H9 (cell line): ENCODE data around the gene NEK8. TPM values are rescaled to one million over a fixed set of nuclear protein-coding genes. Genes with fewer than 3 reads are reported as not detected.

Experiments used
- DNase-seq: peaks from one replicate; pipeline ENCODE4 v3.0.0-alpha.2; 2017
- H2AFZ ChIP-seq: one replicate; pipeline ENCODE4 v1.6.1; 2013; ENCODE audit warnings: mild to moderate bottlenecking, low read length, control low read depth, moderate library complexity
- H2AK5ac ChIP-seq: 2 replicates; pipeline ENCODE4 v1.6.1; 2013; ENCODE audit warnings: low read length, control low read depth, mixed read lengths; ENCODE audit not compliant: insufficient read length
- H2BK120ac ChIP-seq: one replicate; pipeline ENCODE4 v1.6.1; 2013; ENCODE audit warnings: low read depth, mild to moderate bottlenecking, low read length, control low read depth, inconsistent platforms; ENCODE audit not compliant: poor library complexity, severe bottlenecking
- H2BK12ac ChIP-seq: 2 replicates; pipeline ENCODE4 v1.6.1; 2013; ENCODE audit warnings: low read length, control low read depth, mixed read lengths, low read depth; ENCODE audit not compliant: insufficient read length
- H2BK15ac ChIP-seq: 2 replicates; pipeline ENCODE4 v1.6.1; 2013; ENCODE audit warnings: low read depth, low read length, control low read depth
- H2BK20ac ChIP-seq: one replicate; pipeline ENCODE4 v1.6.1; 2013; ENCODE audit warnings: low read depth, mild to moderate bottlenecking, low read length, control low read depth, inconsistent platforms; ENCODE audit not compliant: poor library complexity, severe bottlenecking
- H2BK5ac ChIP-seq: 2 replicates; pipeline ENCODE4 v1.6.1; 2013; ENCODE audit warnings: low read length, control low read depth, mixed read lengths; ENCODE audit not compliant: insufficient read length
- H3K14ac ChIP-seq: 2 replicates; pipeline ENCODE4 v1.6.1; 2013; ENCODE audit warnings: low read length, control low read depth; ENCODE audit not compliant: insufficient read depth
- H3K18ac ChIP-seq: 2 replicates; pipeline ENCODE4 v1.6.1; 2013; ENCODE audit warnings: low read depth, mild to moderate bottlenecking, mixed read lengths, low read length, control low read depth; ENCODE audit not compliant: insufficient read length
- H3K23ac ChIP-seq: 2 replicates; pipeline ENCODE4 v1.6.1; 2013; ENCODE audit warnings: low read length, control low read depth, mixed read lengths, low read depth; ENCODE audit not compliant: insufficient read length
- H3K23me2 ChIP-seq: 2 replicates; pipeline ENCODE4 v1.6.1; 2013; ENCODE audit warnings: low read depth, mild to moderate bottlenecking, mixed read lengths, low read length, control low read depth; ENCODE audit not compliant: insufficient read length, poor library complexity, severe bottlenecking
- H3K27ac ChIP-seq: 2 replicates; pipeline ENCODE4 v1.5.1; 2013; ENCODE audit warnings: low read length, control low read depth, mixed read lengths, low read depth; ENCODE audit not compliant: insufficient read length
- H3K27me3 ChIP-seq: 2 replicates; pipeline ENCODE4 v1.6.1; 2013; ENCODE audit warnings: low read length, control low read depth, inconsistent platforms; ENCODE audit not compliant: insufficient read depth
- H3K4ac ChIP-seq: 2 replicates; pipeline ENCODE4 v1.6.1; 2013; ENCODE audit warnings: low read depth, mild to moderate bottlenecking, control low read depth, inconsistent platforms, low read length, moderate library complexity
- H3K4me1 ChIP-seq: 2 replicates; pipeline ENCODE4 v1.6.1; 2013; ENCODE audit warnings: low read length, control low read depth, inconsistent platforms; ENCODE audit not compliant: insufficient read depth
- H3K4me2 ChIP-seq: 2 replicates; pipeline ENCODE4 v1.6.1; 2013; ENCODE audit warnings: low read length, control low read depth, mixed read lengths; ENCODE audit not compliant: insufficient read length, insufficient read depth
- H3K56ac ChIP-seq: 2 replicates; pipeline ENCODE4 v1.6.1; 2013; ENCODE audit warnings: low read depth, mild to moderate bottlenecking, mixed read lengths, low read length, control low read depth; ENCODE audit not compliant: insufficient read length
- H3K79me1 ChIP-seq: 2 replicates; pipeline ENCODE4 v1.6.1; 2013; ENCODE audit warnings: low read depth, mild to moderate bottlenecking, moderate library complexity, low read length, control low read depth, inconsistent platforms; ENCODE audit not compliant: insufficient read depth, poor library complexity, severe bottlenecking
- H3K79me2 ChIP-seq: 2 replicates; pipeline ENCODE4 v1.6.1; 2013; ENCODE audit warnings: low read length, control low read depth, inconsistent platforms; ENCODE audit not compliant: insufficient read depth
- H3K9ac ChIP-seq: 2 replicates; pipeline ENCODE4 v1.6.1; 2013; ENCODE audit warnings: low read length, control low read depth, mixed read lengths; ENCODE audit not compliant: insufficient read length; ENCODE audit errors: extremely low read depth
- H3K9me3 ChIP-seq: one replicate; pipeline ENCODE4 v1.6.1; 2013; ENCODE audit warnings: low read depth, low read length, inconsistent platforms; ENCODE audit not compliant: control insufficient read depth
- H3T11ph ChIP-seq: one replicate; pipeline ENCODE4 v1.6.1; 2013; ENCODE audit warnings: mild to moderate bottlenecking, low read length, control low read depth, inconsistent platforms
- H4K20me1 ChIP-seq: one replicate; pipeline ENCODE4 v1.6.1; 2013; ENCODE audit not compliant: control insufficient read depth, insufficient read length, insufficient read depth
- H4K5ac ChIP-seq: 2 replicates; pipeline ENCODE4 v1.6.1; 2013; ENCODE audit warnings: low read depth, mild to moderate bottlenecking, mixed read lengths, low read length, control low read depth; ENCODE audit not compliant: insufficient read length
- H4K8ac ChIP-seq: replicated peaks from 2 replicates; pipeline ENCODE4 v1.6.1; 2013; ENCODE audit warnings: low read length, control low read depth, mixed read lengths, low read depth; ENCODE audit not compliant: insufficient read length
- H4K91ac ChIP-seq: 2 replicates; pipeline ENCODE4 v1.6.1; 2013; ENCODE audit warnings: low read depth, mild to moderate bottlenecking, moderate library complexity, mixed read lengths, low read length, control low read depth; ENCODE audit not compliant: insufficient read length
- H3K27ac Mint-ChIP-seq, 3 experiments: 2 replicates in 2 of 3; 3 replicates in 1 of 3; pipeline ENCODE4 v1.8.0; 2020 to 2021; ENCODE audit warnings: mixed read lengths in 3 of 3, mild to moderate bottlenecking in 1 of 3, moderate library complexity in 1 of 3
- H3K27me3 Mint-ChIP-seq: 2 replicates; pipeline ENCODE4 v1.8.0; 2021; ENCODE audit warnings: low read depth, mild to moderate bottlenecking, moderate library complexity, mixed read lengths
- H3K36me3 Mint-ChIP-seq, 3 experiments: 2 replicates in 2 of 3; 3 replicates in 1 of 3; pipeline ENCODE4 v1.8.0; 2020 to 2021; ENCODE audit warnings: low read depth in 3 of 3, mixed read lengths in 3 of 3; ENCODE audit not compliant: insufficient read depth in 1 of 3
- H3K4me1 Mint-ChIP-seq, 2 experiments: 2 replicates each; pipeline ENCODE4 v1.8.0; 2020; ENCODE audit warnings: mixed read lengths in 2 of 2
- H3K4me3 Mint-ChIP-seq, 2 experiments: 2 replicates in 1 of 2; 3 replicates in 1 of 2; pipeline ENCODE4 v1.8.0; 2020 to 2021; ENCODE audit warnings: mild to moderate bottlenecking in 2 of 2, mixed read lengths in 2 of 2, moderate library complexity in 1 of 2
- H3K9me3 Mint-ChIP-seq, 2 experiments: 2 replicates in 1 of 2; 3 replicates in 1 of 2; pipeline ENCODE4 v1.8.0; 2020; ENCODE audit warnings: mild to moderate bottlenecking in 2 of 2, mixed read lengths in 2 of 2, moderate library complexity in 1 of 2
- CTCF ChIP-seq: fragments of 200-600 bp; sonication (generic); conservative IDR thresholded peaks from 3 replicates; pipeline ENCODE4 v1.8.0; 2021; ENCODE audit warnings: antibody characterized with exemption, mild to moderate bottlenecking
- WGBS: extraction: QIAGEN DNeasy Blood & Tissue Kit; methylation state at CpG from one replicate; pipeline ENCODE4 v1.1.7; 2013; ENCODE audit warnings: missing lambda C conversion rate, low lambda C conversion rate, mixed read lengths; ENCODE audit not compliant: insufficient read length; ENCODE audit errors: extremely low coverage; 5-methylcytosine and 5-hydroxymethylcytosine counted together
- total RNA-seq: library from RNA; stranded (reverse); gene quantifications from 2 replicates; pipeline ENCODE4 v1.2.1, GENCODE V29; 2021

The NEK8 gene
- total RNA-seq, 1 experiment from 2014 or later, result 18.8 TPM

GRCh38 chr17:28700278-28700677 is 28.3 kb upstream of the NEK8 start:
- no peak for DNase-seq
- no peaks in the 10 kb centered on the region for H3K27me3 Mint-ChIP-seq
- no peak overlapping the region for H3K4me2 ChIP-seq
- no peak overlapping the region for H2BK15ac ChIP-seq
- no peak overlapping the region for H3K4ac ChIP-seq
- no peak overlapping the region for H3K9ac ChIP-seq
- no peak overlapping the region for H3T11ph ChIP-seq
- H3K27me3 ChIP-seq, result no peaks in the 10 kb centered on the region
- H2AFZ ChIP-seq, result no peak overlapping the region
- no peaks in the 10 kb centered on the region for H3K9me3 ChIP-seq
- no peaks in the 10 kb centered on the region for H3K23me2 ChIP-seq
- H3K4me1 ChIP-seq, result no peaks in the 10 kb centered on the region
- H3K79me1 ChIP-seq, result no peaks in the 10 kb centered on the region
- H3K27ac Mint-ChIP-seq, result no peak overlapping the region; a peak in 1 of 7 replicates
- no peak overlapping the region for H3K56ac ChIP-seq
- no peak overlapping the region for H3K14ac ChIP-seq
- no peak overlapping the region for H3K23ac ChIP-seq
- H4K8ac ChIP-seq, result no peak overlapping the region
- H2BK5ac ChIP-seq, result no peak overlapping the region
- no peak overlapping the region for H2BK20ac ChIP-seq
- WGBS, result no CpG with 5 or more reads among the region's 8 CpGs
- peaks cover 43 to 94% (median 87%) of the 10 kb centered on the region in 3 experiments; a peak in 6 of 7 replicates for H3K36me3 Mint-ChIP-seq
- H2AK5ac ChIP-seq, result no peak overlapping the region
- no peak overlapping the region for H3K4me3 Mint-ChIP-seq
- H4K91ac ChIP-seq, result no peak overlapping the region
- H3K4me1 Mint-ChIP-seq, result peaks cover 14 to 17% of the 10 kb centered on the region in 2 experiments
- no peak overlapping the region for H3K18ac ChIP-seq
- H4K5ac ChIP-seq, result no peak overlapping the region
- no peak for TF ChIP-seq CTCF
- H2BK120ac ChIP-seq, result no peak overlapping the region
- H4K20me1 ChIP-seq, result peaks cover 4% of the 10 kb centered on the region
- H3K79me2 ChIP-seq, result no peaks in the 10 kb centered on the region
- H2BK12ac ChIP-seq, result no peak overlapping the region
- no peaks in the 10 kb centered on the region for H3K9me3 Mint-ChIP-seq
- no peak overlapping the region for H3K27ac ChIP-seq
